ENCODE data around the gene HSD3B7.

HSD3B7 gene

GRCh38 chr16:30957456-30958174 is 27.4 kb upstream of the HSD3B7 start, which contains the start of gene SETD1A:
Gene SETD1A (plus strand): TSS chr16:30957754. CDS start chr16:30958732, 978 bp downstream.
- DNase-seq, result peak; percentile 87

- DNase-seq, result peak; percentile 8
Measured at GRCh38 chr16:30958175-30959079, 26.6 kb upstream of the HSD3B7 start.

- no peak for DNase-seq
Measured at GRCh38 chr16:30961384-30961783, 23.6 kb upstream of the HSD3B7 start.

- no peak for DNase-seq
Measured at GRCh38 chr16:30963925-30964511, 21.0 kb upstream of the HSD3B7 start.

- DNase-seq, result no peak
Measured at GRCh38 chr16:30964574-30965226, 20.3 kb upstream of the HSD3B7 start.

GRCh38 chr16:30965436-30965835 is 19.6 kb upstream of the HSD3B7 start:
- no peak for DNase-seq

GRCh38 chr16:30966033-30966619 is 18.9 kb upstream of the HSD3B7 start:
- DNase-seq, result no peak

- no peak for DNase-seq
Measured at GRCh38 chr16:30967795-30968194, 17.2 kb upstream of the HSD3B7 start.

GRCh38 chr16:30969246-30969842 is 15.7 kb upstream of the HSD3B7 start:
- DNase-seq, result no peak

- no peak for DNase-seq
Measured at GRCh38 chr16:30971298-30971697, 13.7 kb upstream of the HSD3B7 start.

- DNase-seq, result no peak
Measured at GRCh38 chr16:30972872-30973271, 12.1 kb upstream of the HSD3B7 start.

- DNase-seq, result no peak
Measured at GRCh38 chr16:30974348-30974747, 10.7 kb upstream of the HSD3B7 start.

GRCh38 chr16:30976486-30976885 is 8.5 kb upstream of the HSD3B7 start:
- no peak for DNase-seq

- no peak for DNase-seq
Measured at GRCh38 chr16:30977502-30977901, 7.5 kb upstream of the HSD3B7 start.

GRCh38 chr16:30979170-30980022 is 5.6 kb upstream of the HSD3B7 start:
- no peak for DNase-seq

- no peak for DNase-seq
Measured at GRCh38 chr16:30980023-30980371, 5.0 kb upstream of the HSD3B7 start.

GRCh38 chr16:30980434-30980833 is 4.6 kb upstream of the HSD3B7 start:
- no peak for DNase-seq

- DNase-seq, result no peak
Measured at GRCh38 chr16:30980959-30981358, 4.0 kb upstream of the HSD3B7 start.

- DNase-seq, result no peak
Measured at GRCh38 chr16:30982548-30983288, 2.3 kb upstream of the HSD3B7 start.

- DNase-seq, result no peak
Measured at GRCh38 chr16:30983289-30983889, 1.6 kb upstream of the HSD3B7 start.
